CD4-positive, alpha-beta T cell treated with Interleukin-6 at 100 ng/mL for 8 hours (primary cell): ENCODE measurements around the gene HERPUD1.
"Not testable (repeated sequence)": the region's sequence is repeated elsewhere in the genome, so short reads cannot be mapped to it uniquely, and the experiment has no call there.

Source experiments
- DNase-seq: peaks from one replicate; pipeline ENCODE4 v3.0.0-alpha.2; 2020; ENCODE audit warnings: mixed read lengths, low spot score

The HERPUD1 gene, protein sequence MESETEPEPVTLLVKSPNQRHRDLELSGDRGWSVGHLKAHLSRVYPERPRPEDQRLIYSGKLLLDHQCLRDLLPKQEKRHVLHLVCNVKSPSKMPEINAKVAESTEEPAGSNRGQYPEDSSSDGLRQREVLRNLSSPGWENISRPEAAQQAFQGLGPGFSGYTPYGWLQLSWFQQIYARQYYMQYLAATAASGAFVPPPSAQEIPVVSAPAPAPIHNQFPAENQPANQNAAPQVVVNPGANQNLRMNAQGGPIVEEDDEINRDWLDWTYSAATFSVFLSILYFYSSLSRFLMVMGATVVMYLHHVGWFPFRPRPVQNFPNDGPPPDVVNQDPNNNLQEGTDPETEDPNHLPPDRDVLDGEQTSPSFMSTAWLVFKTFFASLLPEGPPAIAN

DNA sequence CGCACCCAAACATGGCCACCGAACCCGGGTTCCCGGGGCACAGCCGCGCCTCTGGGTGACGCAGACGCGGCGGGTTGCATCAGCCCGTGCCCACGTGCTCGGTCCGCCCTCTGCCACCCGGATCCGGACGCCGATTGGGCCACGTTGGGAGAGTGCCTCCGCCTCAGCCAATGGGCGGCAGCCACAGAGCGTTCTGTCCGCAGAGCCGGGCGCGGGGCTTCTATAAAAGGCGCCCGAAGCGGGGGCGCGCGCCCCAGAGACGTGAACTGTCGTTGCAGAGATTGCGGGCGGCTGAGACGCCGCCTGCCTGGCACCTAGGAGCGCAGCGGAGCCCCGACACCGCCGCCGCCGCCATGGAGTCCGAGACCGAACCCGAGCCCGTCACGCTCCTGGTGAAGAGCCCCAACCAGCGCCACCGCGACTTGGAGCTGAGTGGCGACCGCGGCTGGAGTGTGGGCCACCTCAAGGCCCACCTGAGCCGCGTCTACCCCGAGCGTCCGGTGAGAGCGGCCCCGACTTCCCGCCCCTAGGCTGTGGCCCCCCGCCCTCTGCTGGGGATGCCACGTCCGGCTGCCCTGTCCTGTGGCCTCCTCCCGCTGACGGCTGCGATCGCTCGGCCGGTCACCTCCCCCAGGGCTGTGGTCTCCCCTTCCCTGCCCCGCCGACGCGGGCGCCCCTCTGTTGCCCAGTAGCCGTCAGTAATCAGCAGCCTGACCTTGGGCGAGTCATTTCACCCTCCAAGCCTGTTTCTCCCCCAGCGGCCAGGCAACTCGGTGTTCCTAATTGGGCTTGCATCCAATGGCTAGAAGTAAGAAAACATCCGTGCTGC lies at the start of gene HERPUD1:
HERPUD1 (plus strand) TSS at position 251 of the 829 bp plus-strand sequence; CDS start at position 354, 103 bp downstream.
- peak; percentile 99 for DNase-seq

DNA sequence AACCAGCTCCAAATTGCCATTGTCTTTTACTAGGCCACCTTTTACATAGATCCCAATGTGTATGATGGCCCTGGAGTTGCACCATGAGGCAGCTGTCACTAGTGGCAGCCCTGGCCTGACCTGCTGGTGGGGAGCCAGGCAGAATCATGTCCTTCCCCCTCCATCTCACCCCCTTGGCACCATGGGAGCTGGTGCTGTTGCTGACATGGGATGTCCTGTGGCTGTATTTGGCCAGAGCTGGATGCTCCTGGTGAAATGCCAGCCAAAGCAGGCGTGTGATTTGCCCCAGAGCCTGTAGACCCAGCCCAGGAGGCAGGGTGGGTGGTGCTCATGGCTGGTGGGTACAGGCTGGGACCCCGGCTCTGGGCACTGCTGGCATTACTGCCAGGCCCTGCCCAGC lies 48.4 kb upstream of the HERPUD1 start:
- DNase-seq: no peak

DNA sequence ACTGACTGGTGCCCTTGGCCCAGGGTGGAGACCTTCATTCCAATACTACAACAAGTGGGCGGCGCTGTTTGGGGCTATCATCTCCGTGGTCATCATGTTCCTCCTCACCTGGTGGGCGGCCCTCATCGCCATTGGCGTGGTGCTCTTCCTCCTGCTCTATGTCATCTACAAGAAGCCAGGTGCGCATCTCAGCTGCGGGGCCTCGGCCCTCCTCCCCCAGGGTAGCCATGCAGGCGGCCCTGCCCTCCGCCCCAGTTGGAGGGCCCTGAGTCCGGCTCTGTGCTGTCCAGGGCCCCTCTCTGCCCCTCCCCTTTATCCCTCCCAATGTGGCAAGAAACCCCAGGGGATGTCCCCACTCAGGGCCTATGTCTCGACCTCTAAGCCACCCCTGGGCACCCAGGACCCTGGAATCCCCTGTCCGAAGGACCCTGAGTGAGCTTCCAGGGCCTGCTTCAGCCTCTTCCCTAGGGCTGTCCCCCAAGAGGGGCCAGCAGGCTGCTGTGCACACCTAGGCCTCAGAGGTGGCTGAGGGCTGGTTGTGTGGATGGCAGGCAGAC lies 47.8 kb upstream of the HERPUD1 start:
- DNase-seq: no peak

DNA sequence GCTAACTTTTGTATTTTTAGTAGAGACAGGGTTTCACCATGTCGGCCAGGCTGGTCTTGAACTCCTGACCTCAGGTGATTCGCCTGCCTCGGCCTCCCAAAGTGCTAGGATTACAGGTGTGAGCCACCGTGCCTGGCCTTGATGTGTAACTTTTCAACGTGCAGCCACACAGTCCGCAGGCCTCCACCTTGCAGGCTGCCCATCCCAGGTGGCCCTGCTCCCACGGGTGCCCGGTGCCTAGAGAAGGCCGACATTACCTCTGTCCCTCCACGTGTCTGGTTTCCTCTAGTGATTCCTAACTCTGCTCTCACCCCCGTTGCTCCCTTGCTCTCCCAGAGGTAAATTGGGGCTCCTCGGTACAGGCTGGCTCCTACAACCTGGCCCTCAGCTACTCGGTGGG lies 47.0 kb upstream of the HERPUD1 start:
- DNase-seq: not testable (repeated sequence)

DNA sequence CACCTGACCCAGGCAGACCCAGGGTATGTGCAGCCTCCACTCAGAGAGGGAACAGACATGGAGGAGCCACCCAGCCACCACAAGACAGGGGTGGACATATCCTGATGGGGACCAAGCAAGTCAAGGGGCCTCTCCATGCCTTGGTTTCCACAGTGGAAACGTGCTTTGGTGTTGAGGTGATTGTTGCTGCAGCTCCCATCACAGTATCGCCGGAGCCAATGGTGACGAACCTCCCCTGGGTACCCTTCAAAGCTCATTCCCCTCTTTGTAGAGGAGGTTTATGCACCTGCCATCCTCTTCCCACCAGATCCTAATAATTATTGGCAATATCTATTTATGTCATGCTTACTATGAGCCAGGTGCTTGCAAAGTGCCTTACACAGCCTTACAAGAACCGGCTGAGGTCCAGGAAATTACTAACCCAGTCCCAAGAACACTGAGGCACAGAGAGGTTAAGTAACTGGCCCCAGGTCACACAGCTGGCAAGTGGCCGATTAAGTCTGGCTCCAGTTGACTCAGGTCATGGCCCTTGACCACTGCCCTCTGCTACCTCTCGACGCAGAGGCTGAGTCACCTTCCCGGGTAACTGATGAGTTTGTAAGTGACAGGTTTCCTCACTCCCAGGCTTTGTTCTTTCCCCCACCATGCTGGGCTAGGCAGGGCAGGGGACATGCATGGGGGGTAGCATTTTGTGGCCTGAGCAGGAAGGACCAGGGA lies 46.3 kb upstream of the HERPUD1 start:
- DNase-seq: no peak

DNA sequence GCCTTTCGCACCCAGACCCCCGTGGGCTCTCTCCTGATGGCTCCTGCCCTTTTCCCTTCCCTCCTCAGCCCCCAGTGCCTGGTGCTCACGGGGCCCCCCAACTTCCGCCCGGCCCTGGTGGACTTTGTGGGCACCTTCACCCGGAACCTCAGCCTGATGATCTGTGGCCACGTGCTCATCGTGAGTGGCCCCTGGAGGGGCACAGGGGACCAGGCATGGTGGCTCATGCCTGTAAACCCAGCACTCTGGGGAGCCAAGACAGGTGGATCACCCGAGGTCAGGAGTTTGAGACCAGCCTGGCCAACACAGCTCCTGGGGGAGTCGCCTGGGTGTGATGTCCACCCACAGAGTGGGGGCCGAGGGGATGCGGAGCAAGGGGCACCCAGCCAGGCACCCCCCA lies 45.6 kb upstream of the HERPUD1 start:
- DNase-seq: no peak

DNA sequence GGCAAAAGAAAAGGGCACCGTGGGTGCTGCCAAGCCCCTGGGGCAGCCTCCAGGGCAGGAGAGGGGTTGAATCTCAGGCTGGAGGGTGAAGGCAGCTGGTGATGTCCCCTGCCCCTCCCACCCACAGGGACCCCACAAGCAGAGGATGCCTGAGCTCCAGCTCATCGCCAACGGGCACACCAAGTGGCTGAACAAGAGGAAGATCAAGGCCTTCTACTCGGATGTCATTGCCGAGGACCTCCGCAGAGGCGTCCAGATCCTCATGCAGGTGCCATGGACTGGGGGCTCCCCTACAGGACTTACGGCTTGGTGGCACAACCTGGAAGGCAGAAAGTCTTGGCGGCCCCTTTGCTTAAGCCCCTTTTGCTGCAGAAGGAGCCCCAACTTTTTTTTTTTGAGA lies 45.1 kb upstream of the HERPUD1 start:
- DNase-seq: no peak

DNA sequence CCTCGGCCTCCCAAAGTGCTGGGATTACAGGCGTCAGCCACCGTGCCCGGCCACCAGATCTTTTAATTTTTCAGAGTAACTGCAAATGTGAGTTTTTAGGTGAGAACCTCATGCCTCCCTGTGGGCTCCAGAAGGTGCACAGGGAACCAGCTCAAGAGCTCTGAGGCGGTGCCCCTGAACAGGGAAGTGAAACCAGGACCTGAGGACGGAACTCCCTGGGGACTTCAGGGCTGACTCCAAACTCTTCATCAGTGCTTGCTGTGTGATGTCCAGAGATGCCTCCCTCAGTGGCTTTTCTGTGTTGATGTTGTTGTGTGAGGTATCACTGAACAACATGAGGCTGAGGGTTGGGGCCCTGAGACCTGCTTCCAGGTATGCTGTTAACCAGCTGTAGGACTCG lies 43.1 kb upstream of the HERPUD1 start:
- DNase-seq: no peak

DNA sequence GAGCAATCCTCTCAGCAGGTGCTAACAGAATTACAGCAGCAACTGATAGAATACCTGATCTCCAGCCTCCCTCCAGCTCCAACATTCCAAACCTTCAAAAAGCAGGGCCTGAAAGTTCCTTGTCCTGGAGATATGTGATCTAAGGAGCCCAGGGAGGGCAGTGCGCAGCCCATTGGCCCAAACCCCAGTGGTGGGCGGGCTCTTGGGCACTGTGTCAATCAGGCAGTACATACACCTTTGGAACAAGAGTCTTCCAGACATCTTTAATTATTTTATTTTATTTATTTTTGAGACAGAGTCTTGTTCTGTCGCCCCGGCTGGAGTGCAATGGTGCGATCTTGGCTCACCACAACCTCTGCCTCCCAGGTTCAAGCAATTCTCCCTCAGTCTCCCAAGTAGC lies 42.7 kb upstream of the HERPUD1 start:
- DNase-seq: no peak

DNA sequence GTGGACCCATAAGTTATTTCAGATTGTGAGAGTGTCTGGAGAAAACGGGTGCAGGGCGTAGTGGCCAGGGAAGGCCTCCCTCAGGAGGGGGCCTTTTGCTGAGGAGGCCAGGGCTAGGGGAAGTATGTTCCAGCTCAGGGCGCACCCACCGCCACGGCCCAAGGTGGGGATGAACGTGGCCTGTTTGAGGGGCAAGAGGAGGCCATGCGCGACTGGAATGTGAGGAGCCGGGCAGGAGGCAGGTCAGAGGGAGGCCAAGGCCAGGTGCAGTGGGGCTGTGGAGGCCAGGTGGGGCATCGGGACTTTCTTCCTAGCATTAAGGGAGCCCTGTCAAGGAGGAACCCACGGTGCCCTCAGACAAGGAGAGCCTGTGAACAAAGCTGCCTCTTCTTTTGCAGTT lies 40.3 kb upstream of the HERPUD1 start:
- DNase-seq: no peak

DNA sequence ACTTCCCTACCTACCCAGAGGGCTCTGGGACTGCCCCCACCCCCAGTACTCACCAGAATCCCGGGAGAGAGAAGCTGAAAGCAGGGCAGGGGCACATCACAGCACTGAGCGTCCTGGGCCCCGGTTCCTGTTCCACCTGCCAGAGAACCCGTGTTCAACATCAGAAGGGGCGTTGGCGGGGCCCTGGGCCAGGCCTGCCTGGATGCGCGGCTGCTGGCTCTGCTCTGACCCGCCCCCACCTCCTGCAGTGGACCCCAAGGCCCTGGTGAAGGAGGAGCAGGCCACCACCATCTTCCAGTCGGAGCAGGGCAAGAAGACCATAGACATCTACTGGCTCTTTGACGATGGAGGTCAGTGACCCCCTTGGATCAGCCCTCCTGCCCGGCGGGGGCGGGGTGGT lies 39.2 kb upstream of the HERPUD1 start:
- no peak for DNase-seq

DNA sequence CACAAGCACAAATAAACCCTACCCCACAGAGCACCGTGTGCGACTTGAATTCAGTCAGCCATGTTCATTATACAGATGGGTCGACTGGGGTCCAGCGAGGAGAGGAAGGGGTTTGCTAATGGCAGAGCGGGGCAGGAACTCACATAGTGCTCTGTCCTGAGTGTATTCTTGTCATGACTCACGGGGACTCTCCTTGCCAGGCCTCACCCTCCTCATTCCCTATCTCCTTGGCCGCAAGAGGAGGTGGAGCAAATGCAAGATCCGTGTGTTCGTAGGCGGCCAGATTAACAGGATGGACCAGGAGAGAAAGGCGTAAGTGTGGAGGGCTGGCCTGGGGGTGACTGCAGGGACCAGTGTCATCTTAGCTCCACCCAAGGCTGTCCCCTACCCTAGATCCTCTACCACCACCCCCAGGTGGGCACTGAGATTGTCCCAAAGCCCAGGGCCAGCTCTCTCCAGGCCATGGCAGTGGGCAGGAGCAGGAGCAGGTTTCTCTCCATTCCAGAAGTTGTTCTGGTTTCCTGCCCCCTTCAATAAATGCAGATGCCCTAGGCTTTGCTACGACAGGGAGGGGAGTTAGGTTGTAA lies 37.5 kb upstream of the HERPUD1 start:
- no peak for DNase-seq

DNA sequence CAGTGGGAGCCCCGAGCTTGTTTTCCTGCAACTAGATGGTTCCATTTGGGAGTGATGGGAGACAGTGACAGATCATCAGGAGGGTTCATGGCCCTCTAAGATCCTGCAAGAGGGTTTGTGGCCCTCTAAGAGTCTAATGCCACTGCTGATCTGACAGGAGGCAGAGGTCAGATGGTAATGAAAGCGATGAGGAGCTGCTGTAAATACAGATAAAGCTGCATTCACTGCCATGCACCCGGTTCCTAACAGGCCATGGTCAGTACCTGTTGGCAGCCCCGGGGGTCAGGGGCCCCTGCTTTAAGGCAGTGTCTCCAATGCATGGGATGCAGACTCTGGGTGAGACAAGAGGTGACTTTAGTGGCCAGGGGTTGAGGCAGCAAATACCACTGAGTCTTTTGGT lies 36.1 kb upstream of the HERPUD1 start:
- no peak for DNase-seq

DNA sequence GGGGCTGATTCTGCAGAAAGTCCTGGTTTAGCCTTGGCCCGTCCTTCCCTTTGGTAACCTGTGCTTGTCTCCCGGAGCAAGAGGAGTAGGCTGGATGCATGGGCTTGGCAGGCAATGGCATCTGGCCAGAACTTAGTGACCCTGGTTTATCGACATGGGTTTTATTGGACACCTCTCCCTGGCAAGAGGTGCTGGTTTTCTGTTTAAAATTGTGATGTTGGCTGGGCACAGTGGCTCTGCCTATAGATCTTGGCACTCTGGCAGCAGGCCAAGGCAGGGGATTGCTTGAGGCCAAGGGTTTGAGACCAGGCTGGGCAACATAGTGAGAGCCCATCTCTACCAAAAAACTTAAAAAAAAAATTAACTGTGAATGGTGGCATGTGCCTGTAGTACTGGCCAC lies 35.7 kb upstream of the HERPUD1 start:
- no peak for DNase-seq

DNA sequence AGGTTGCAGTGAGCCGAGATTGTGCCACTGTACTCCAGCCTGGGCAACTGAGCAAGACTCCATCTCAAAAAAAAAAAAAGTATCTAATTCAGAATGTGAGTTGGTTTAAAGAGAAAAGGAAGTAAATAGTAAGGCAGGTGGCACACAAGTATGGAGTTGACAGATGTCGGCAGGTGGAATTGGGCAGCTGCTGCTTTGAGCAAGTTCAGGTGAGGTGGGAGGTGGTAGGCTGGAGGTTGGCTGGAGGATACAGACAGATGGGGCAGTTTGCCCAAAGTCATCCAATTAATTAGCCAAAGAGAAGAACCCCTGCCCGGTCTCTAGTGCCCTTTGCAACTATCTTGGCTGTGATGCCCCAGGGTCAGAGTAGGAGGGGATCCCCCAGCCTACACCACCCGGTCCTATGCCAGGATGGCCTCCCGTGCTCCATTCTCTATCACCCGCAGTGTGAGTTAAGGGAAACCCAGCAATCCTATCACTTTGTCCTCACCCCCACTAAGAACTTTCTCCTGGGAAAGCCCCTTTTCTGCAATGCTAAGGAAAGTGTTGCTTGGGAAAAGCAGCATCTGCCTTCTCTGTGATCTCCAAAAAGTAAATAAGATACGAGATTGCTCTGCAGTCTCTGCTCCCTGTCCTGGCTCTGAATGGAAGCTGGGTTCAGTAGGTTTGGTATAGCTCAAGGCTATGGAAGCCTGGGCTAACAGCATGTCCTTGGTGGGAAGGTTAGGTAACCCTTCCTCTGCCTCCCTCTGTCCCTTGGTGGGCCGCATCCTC lies 34.7 kb upstream of the HERPUD1 start:
- no peak for DNase-seq

DNA sequence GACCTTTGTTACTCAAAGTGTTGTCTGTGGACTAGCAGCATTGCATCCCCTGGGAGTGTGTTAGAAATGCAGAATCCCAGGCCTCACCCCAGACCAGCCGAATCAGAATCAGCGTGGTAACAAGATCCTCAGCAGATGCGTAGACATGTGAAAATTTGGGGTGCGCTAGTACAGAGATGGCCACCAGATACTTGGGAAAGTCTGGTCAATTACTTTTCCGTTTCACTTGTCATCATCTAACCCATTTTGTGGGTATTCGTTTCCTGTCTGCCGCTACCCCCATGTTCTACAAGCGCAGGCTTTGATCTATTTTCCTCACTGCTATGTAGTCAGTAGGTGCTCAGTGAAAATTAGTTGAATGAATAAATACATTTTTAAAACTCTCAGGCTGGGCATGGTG lies 33.1 kb upstream of the HERPUD1 start:
- no peak for DNase-seq

DNA sequence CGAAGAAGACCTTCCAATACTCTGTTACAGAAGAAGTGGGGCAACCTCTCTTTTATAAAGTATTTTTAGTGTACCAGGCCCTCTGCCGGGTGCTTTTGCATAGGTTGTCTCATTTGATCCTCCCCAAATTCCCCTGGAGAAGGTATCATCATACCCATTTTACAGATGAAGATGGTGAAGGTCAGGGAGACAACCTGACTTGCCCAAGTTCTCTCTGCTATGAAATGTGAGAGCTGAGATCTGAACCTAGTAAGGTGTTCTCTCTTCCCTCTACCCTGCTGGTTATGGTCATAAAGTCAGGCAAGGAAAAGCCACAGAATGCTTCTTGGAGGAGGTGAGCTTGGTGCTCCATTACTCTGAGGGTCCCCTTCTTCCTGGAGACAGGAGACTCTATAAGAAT lies 28.1 kb upstream of the HERPUD1 start:
- DNase-seq: no peak

DNA sequence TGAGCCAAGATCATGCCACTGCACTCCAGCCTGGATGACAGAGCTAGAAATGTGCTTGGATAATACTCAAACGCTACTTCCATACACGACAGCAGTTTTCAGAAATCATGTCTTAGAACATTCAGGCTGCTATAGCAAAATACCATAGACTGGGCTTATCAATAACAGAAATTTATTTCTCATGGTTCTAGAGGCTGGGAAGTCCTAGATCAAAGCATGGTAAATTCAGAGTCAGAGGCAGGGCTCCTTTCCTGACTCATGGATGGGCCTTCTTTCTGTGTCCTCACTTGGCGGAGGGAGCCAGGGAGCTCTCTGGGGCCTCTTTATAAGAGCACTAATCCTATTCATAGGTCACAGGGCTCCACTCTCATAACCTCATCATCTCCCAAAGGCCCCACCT lies 24.5 kb upstream of the HERPUD1 start:
- DNase-seq: no peak

DNA sequence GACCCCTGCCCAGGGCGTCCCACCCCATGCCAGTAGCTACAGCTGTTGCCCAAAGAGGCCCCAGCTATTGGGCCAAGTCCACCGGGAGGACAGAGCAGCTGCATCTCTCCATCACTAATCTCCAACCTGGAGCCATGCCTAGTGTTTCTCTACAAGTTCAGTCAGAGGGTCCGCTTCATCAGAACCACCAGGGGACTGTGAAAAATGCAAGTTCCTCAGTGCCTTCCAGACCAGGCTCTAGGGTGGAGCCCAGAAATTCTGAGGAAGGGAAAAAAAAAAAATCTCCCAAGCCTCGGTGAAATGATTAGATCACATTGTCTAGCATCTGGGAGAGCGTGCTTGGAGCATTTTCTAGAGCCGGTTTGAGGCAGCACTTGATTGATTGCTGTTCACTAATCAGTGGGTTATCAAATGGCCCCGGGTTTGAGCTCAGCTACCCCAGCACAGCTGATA lies 22.4 kb upstream of the HERPUD1 start:
- DNase-seq: no peak

DNA sequence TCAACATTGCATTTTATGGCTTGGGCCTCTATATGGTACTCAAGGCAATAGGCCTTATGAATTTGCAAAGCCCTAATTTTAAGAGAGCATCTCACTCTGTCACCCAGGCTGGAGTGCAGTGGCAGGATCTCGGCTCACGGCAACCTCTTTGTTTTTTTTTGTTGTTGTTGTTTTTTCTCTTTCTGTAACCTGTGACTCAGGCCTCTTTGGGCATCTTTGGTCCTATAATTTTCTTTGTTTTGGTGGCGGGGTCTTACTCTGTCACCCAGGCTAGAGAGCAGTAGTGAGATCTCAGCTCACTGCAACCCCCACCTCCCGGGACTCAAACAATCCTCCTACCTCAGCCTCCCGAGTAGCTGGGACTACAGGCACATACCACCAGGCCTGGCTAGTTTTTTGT lies 21.8 kb upstream of the HERPUD1 start:
- no peak for DNase-seq
